Pancreas (tissue), 10 donors: Measurements from ENCODE around the gene DLG2. TPM values are rescaled to one million over a fixed set of nuclear protein-coding genes. Genes with fewer than 3 reads are reported as not detected.

Source experiments
- ATAC-seq, 4 donors: fragments of 200-7000 bp; cut with Tn5 transposase; one replicate each; pipeline versions ENCODE4 v1.8.0 to v1.9.1; 2020; ENCODE audit warnings: mild to moderate bottlenecking in 4 of 4, moderate library complexity in 4 of 4
- DNase-seq, 6 donors: peaks; one replicate each; pipeline ENCODE4 v3.0.0-alpha.2; 2020
- FAIRE-seq: peaks from 2 replicates; lab custom pipeline; 2012; peaks lifted over from hg19 to GRCh38; lab: Jason Lieb, UNC
- H3K27ac ChIP-seq, 4 donors: fragments of 200-600 bp; sonication (generic); 1 replicate in 3 of 4; 2 replicates in 1 of 4; pipeline versions ENCODE4 v1.5.0 to v1.8.0; 2020
- H3K27me3 ChIP-seq, 4 donors: fragments of 200-600 bp; one replicate each; pipeline ENCODE4 v1.8.0; 2021
- H3K36me3 ChIP-seq, 3 donors: fragments of 200-600 bp; sonication (generic) in 1 of 3; one replicate each; pipeline versions ENCODE4 v1.5.0 to v1.8.0; 2020 to 2021
- H3K4me1 ChIP-seq, 3 donors: fragments of 200-600 bp; one replicate each; pipeline ENCODE4 v1.8.0; 2021
- H3K4me3 ChIP-seq, 4 donors: fragments of 200-600 bp; sonication (generic) in 2 of 4; one replicate each; pipeline versions ENCODE4 v1.5.0 to v1.8.0; 2020 to 2021
- H3K9me3 ChIP-seq, 4 donors: fragments of 200-600 bp; one replicate each; pipeline ENCODE4 v1.8.0; 2021
- CTCF ChIP-seq, 4 donors: fragments of 200-600 bp; sonication (generic) in 3 of 4; IDR thresholded peaks; one replicate each; pipeline versions ENCODE4 v1.5.0 to v1.8.0; 2021; ENCODE audit warnings: antibody characterized with exemption in 4 of 4
- WGBS, 2 donors: extraction: QIAGEN DNeasy Blood & Tissue Kit; methylation state at CpG; one replicate each; pipeline ENCODE4 v1.1.7; 2013; 5-methylcytosine and 5-hydroxymethylcytosine counted together
- intact Hi-C, 3 donors: fragments of 100-400 bp; cut with DNase I; formaldehyde crosslinking; loops; one replicate each; pipeline versions ENCODE4 v1.11.1 to v1.14.2; 2022
- polyA plus RNA-seq, 2 donors: library from polyadenylated mRNA; stranded (reverse); fragments of 200-250 nt; gene quantifications; one replicate each; pipeline ENCODE4 v1.2.3, GENCODE V29; 2013
- total RNA-seq, 6 donors: library from RNA; stranded (reverse); fragmentation: NEBNext Ultra II Directional in 4 of 6; extraction: Animal tissue kit (Norgen Biotek cat#: 25700) in 4 of 6; gene quantifications; one replicate each; pipeline versions ENCODE4 v1.2.1 to v1.2.4, GENCODE V29; 2021 to 2023
- donor health status: healthy with polysubstance abuse.
- donor health status: DM: no; HTN: no; CAD: no; lungs with moderate emphysema.
- donor health status: DM: no; HTN: no; CAD: no.
- donor health status: control.
- donor health status: control.
- donor health status: Bipolar disorder and iron deficiency.
- donor health status: DM: yes; HTN: yes; CAD: no.
- donor health status: DM: no; HTN: no; CAD: no.
- donor health status: DM: no; HTN: no; CAD: no.
- donor health status: DM: yes; HTN: yes; CAD: no.

DLG2 gene
- total and polyA plus RNA-seq, 8 donors = 1.2 to 5.4 (median 3.6) TPM

- no peaks in the 10 kb centered on the region for H3K4me1 ChIP-seq
- H3K9me3 ChIP-seq = no peaks in the 10 kb centered on the region
- no peak for FAIRE-seq
- ATAC-seq = no peak
- no peak for TF ChIP-seq CTCF (IDR thresholded peaks at IDR 0.05)
- no peak overlapping the region for H3K4me3 ChIP-seq
- H3K36me3 ChIP-seq = no peaks in the 10 kb centered on the region
- DNase-seq = no peak
- H3K27me3 ChIP-seq = no peaks in the 10 kb centered on the region
- H3K27ac ChIP-seq = no peak overlapping the region
- intact Hi-C loops = no loop called here
- WGBS, 2 donors = 64 to 69% methylated on average over 3 of the region's 3 CpGs
Observed at GRCh38 chr11:84211896-84212295, 1415.2 kb downstream of the DLG2 start.

DNA sequence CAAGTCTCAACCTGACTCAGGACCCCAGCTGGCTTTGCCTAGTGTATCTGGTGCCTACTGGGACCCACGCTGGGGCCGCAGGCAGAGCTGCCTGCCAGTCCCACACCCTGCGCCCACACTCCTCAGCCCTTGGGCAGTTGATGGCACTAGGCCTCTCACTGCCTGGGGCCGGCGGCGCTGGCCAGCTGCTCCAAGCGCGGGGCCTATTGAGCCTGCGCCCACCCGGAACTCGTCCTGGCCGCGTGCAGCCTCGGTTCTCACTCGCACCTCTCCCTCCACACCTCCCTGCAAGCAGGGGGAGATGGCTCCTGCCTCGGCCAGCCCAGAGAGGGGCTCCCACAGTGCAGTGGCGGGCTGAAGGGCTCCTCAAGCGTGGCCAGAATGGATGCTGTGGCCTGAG, 1432.4 kb downstream of the DLG2 start:
- Histone ChIP-seq H3K27ac (no peak overlapping the region), H3K27me3 (no peaks in the 10 kb centered on the region), H3K4me1 (no peaks in the 10 kb centered on the region), H3K4me3 (no peak overlapping the region), H3K36me3 (no peaks in the 10 kb centered on the region), H3K9me3 (no peaks in the 10 kb centered on the region)
- no peak for TF ChIP-seq CTCF (IDR thresholded peaks at IDR 0.05)
- FAIRE-seq (no peak), DNase-seq (peak in 2 of 6 donors; percentile 47 to 49), ATAC-seq (no peak)
- intact Hi-C loops = no loop called here
- 85 to 86% methylated on average over 18 of the region's 18 CpGs for WGBS, 2 donors

- H3K4me3 ChIP-seq = no peak overlapping the region
- no peaks in the 10 kb centered on the region for H3K4me1 ChIP-seq
- intact Hi-C loops = no loop called here
- DNase-seq = no peak
- no peak for ATAC-seq
- TF ChIP-seq CTCF (IDR thresholded peaks at IDR 0.05) = no peak
- H3K36me3 ChIP-seq = no peaks in the 10 kb centered on the region
- H3K27ac ChIP-seq = no peak overlapping the region
- WGBS, 2 donors = 53 to 71% methylated on average over 2 of the region's 2 CpGs
- no peaks in the 10 kb centered on the region for H3K9me3 ChIP-seq
- no peaks in the 10 kb centered on the region for H3K27me3 ChIP-seq
- FAIRE-seq = no peak
Observed at GRCh38 chr11:84193706-84194105, 1433.4 kb downstream of the DLG2 start.

- no peak for ATAC-seq
- H3K27ac ChIP-seq = no peak overlapping the region
- no peak overlapping the region for H3K4me3 ChIP-seq
- 13 to 20% methylated on average over 1 of the region's 1 CpG for WGBS, 2 donors
- DNase-seq = no peak
- H3K4me1 ChIP-seq = no peaks in the 10 kb centered on the region
- H3K36me3 ChIP-seq = no peaks in the 10 kb centered on the region
- H3K27me3 ChIP-seq = no peaks in the 10 kb centered on the region
- intact Hi-C loops = no loop called here
- FAIRE-seq = no peak
- no peaks in the 10 kb centered on the region for H3K9me3 ChIP-seq
- TF ChIP-seq CTCF (IDR thresholded peaks at IDR 0.05) = no peak
Observed at GRCh38 chr11:84188521-84188920, 1438.6 kb downstream of the DLG2 start.

DNA sequence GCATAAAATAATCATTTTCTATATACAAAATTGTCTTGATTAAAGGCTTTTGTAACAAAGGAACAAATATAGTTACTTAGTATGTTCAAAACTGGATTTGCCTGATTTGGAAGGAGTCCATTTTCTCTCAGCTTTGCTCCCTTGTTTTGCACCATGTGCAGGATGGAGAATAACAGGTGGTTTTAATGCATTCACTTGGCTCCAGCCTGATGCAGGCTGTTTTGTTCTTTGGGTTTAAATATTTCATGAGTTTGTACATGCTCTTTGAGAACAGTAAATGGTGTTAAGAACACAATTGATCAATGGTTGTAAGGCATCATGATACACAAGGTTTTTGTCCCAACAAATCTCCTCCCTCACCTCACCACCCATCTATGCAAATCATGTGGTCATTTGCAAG, 1454.1 kb downstream of the DLG2 start:
- H3K9me3 ChIP-seq = no peaks in the 10 kb centered on the region
- no peak for FAIRE-seq
- H3K4me1 ChIP-seq = no peaks in the 10 kb centered on the region
- TF ChIP-seq CTCF (IDR thresholded peaks at IDR 0.05) = no peak
- no peak overlapping the region for H3K27ac ChIP-seq
- ATAC-seq = no peak
- no peak for DNase-seq
- no peaks in the 10 kb centered on the region for H3K36me3 ChIP-seq
- intact Hi-C loops = no loop called here
- H3K4me3 ChIP-seq = no peak overlapping the region
- H3K27me3 ChIP-seq = no peaks in the 10 kb centered on the region
